CD14-positive monocyte (primary cell): ENCODE results near the gene SNX20. TPM values are rescaled to one million over a fixed set of nuclear protein-coding genes. Genes with fewer than 3 reads are reported as not detected.

Source experiments
- DNase-seq, 3 donors: peaks; one replicate each; pipeline ENCODE4 v3.0.0-alpha.2; 2011 to 2022
- H2AFZ ChIP-seq: 2 replicates; pipeline ENCODE4 v1.6.0; 2012; ENCODE audit warnings: mild to moderate bottlenecking, low read depth, low read length, inconsistent platforms; ENCODE audit not compliant: insufficient read depth, poor library complexity, severe bottlenecking
- H3K27ac ChIP-seq, 2 donors: 1 replicate in 1 of 2; 2 replicates in 1 of 2; pipeline ENCODE4 v1.5.1; 2012 to 2013; ENCODE audit warnings: low read length in 2 of 2, control low read depth in 1 of 2, inconsistent platforms in 1 of 2, low read depth in 1 of 2, mild to moderate bottlenecking in 1 of 2
- H3K27me3 ChIP-seq, 2 donors: one replicate each; pipeline versions ENCODE4 v1.6.0 to v1.6.1; 2011 to 2013; ENCODE audit warnings: low read length in 2 of 2; ENCODE audit not compliant: control insufficient read depth in 2 of 2, insufficient read depth in 2 of 2
- H3K36me3 ChIP-seq, 2 donors: replicated peaks in 1 of 2; 1 replicate in 1 of 2; 2 replicates in 1 of 2; pipeline versions ENCODE4 v1.5.1 to v1.6.1; 2012 to 2013; ENCODE audit warnings: low read length in 2 of 2, control low read depth in 1 of 2, inconsistent platforms in 1 of 2, mild to moderate bottlenecking in 1 of 2; ENCODE audit not compliant: insufficient read depth in 2 of 2, control insufficient read depth in 1 of 2
- H3K4me1 ChIP-seq, 2 donors: 1 replicate in 1 of 2; 2 replicates in 1 of 2; pipeline versions ENCODE4 v1.5.1 to v1.6.1; 2012 to 2013; ENCODE audit warnings: low read length in 2 of 2, control low read depth in 1 of 2, inconsistent platforms in 1 of 2, mild to moderate bottlenecking in 1 of 2, moderate library complexity in 1 of 2; ENCODE audit not compliant: insufficient read depth in 2 of 2, control insufficient read depth in 1 of 2
- H3K4me2 ChIP-seq: replicated peaks from 2 replicates; pipeline ENCODE3; 2012; ENCODE audit warnings: low read length, moderate library complexity, mild to moderate bottlenecking; ENCODE audit not compliant: poor library complexity, severe bottlenecking; ENCODE audit errors: extremely low read depth
- H3K4me3 ChIP-seq, 3 experiments: fragments of 200-600 bp in 1 of 3; sonication (generic) in 1 of 3; replicated peaks in 1 of 3; 1 replicate in 2 of 3; 2 replicates in 1 of 3; pipeline ENCODE4 v1.5.1; 2011 to 2013; ENCODE audit warnings: low read length in 3 of 3, mild to moderate bottlenecking in 3 of 3, control low read depth in 2 of 3, low read depth in 2 of 3, inconsistent platforms in 1 of 3, moderate library complexity in 1 of 3
- H3K79me2 ChIP-seq: 2 replicates; pipeline ENCODE4 v1.6.0; 2012; ENCODE audit warnings: mild to moderate bottlenecking, control low read depth, inconsistent platforms, low read length, moderate library complexity; ENCODE audit not compliant: insufficient read depth
- H3K9ac ChIP-seq: 2 replicates; pipeline ENCODE4 v1.6.0; 2017; ENCODE audit warnings: low read length, mild to moderate bottlenecking; ENCODE audit not compliant: insufficient read depth, poor library complexity, severe bottlenecking
- H3K9me3 ChIP-seq, 2 donors: replicated peaks in 1 of 2; 1 replicate in 1 of 2; 2 replicates in 1 of 2; pipeline versions ENCODE4 v1.5.1 to v1.6.1; 2012 to 2013; ENCODE audit warnings: low read length in 2 of 2, control low read depth in 1 of 2; ENCODE audit not compliant: control insufficient read depth in 1 of 2, insufficient read depth in 1 of 2
- H4K20me1 ChIP-seq: 2 replicates; pipeline ENCODE4 v1.6.0; 2012; ENCODE audit warnings: mild to moderate bottlenecking, low read length, control low read depth, moderate library complexity; ENCODE audit not compliant: insufficient read depth
- H3K27ac Mint-ChIP-seq, 7 donors: one replicate each; pipeline ENCODE4 v1.8.0; 2020; ENCODE audit warnings: mild to moderate bottlenecking in 7 of 7, mixed read lengths in 7 of 7, moderate library complexity in 6 of 7, inconsistent platforms in 2 of 7
- H3K27me3 Mint-ChIP-seq, 3 donors: one replicate each; pipeline ENCODE4 v1.8.0; 2021 to 2022; ENCODE audit warnings: low read depth in 3 of 3, mild to moderate bottlenecking in 3 of 3, mixed read lengths in 3 of 3, moderate library complexity in 3 of 3, inconsistent platforms in 1 of 3
- H3K36me3 Mint-ChIP-seq, 2 donors: one replicate each; pipeline ENCODE4 v1.8.0; 2020; ENCODE audit warnings: mixed read lengths in 2 of 2, inconsistent platforms in 1 of 2, mild to moderate bottlenecking in 1 of 2
- H3K4me1 Mint-ChIP-seq: one replicate; pipeline ENCODE4 v1.8.0; 2020; ENCODE audit warnings: mild to moderate bottlenecking, mixed read lengths
- H3K4me3 Mint-ChIP-seq, 2 donors: one replicate each; pipeline ENCODE4 v1.8.0; 2020; ENCODE audit warnings: mild to moderate bottlenecking in 2 of 2, mixed read lengths in 2 of 2, moderate library complexity in 1 of 2
- H3K9me3 Mint-ChIP-seq, 7 donors: one replicate each; pipeline ENCODE4 v1.8.0; 2020 to 2022; ENCODE audit warnings: mixed read lengths in 7 of 7, mild to moderate bottlenecking in 6 of 7, moderate library complexity in 6 of 7, inconsistent platforms in 2 of 7
- CTCF ChIP-seq: fragments of 200-600 bp; IDR thresholded peaks from one replicate; pipeline ENCODE4 v1.8.0; 2022; ENCODE audit warnings: antibody characterized with exemption, mild to moderate bottlenecking
- WGBS: methylation state at CpG from one replicate; pipeline ENCODE4 v1.1.5; 2013; ENCODE audit warnings: missing lambda C conversion rate; ENCODE audit not compliant: insufficient coverage; 5-methylcytosine and 5-hydroxymethylcytosine counted together
- intact Hi-C, 2 donors: fragments of 100-400 bp; cut with micrococcal nuclease; formaldehyde crosslinking; loops; one replicate each; pipeline versions ENCODE4 v1.15.0 to v1.15.1; 2023
- polyA plus RNA-seq, 3 donors: library from polyadenylated mRNA; depleted of rRNA in 1 of 3; unstranded in 2 of 3; stranded (reverse) in 1 of 3; fragments of 300-500 nt in 2 of 3; fragments of >200 nt in 1 of 3; fragmentation: Illumina TruSeq in 2 of 3; gene quantifications; 1 replicate in 2 of 3; 2 replicates in 1 of 3; pipeline ENCODE4 v1.2.3, GENCODE V29; 2012 to 2021

SNX20 gene
- polyA plus RNA-seq, 3 donors: 51.0 to 83.2 (median 52.0) TPM

- Mint-ChIP-seq H3K27ac (peak overlapping the region in 5 of 7 donors; percentile 11 to 71 (median 46)), H3K36me3 (peaks cover 68 to 92% of the 10 kb centered on the region in 2 donors), H3K4me3 (no peak overlapping the region), H3K4me1 (peaks cover 65% of the 10 kb centered on the region), H3K27me3 (no peaks in the 10 kb centered on the region), H3K9me3 (peaks cover 0 to 3% (median 0%) of the 10 kb centered on the region in 7 donors)
- Histone ChIP-seq H3K4me2 (no peak overlapping the region), H3K4me1 (peaks cover 50 to 65% of the 10 kb centered on the region in 2 donors), H3K36me3 (peaks cover 74 to 97% of the 10 kb centered on the region in 2 donors), H3K79me2 (peaks cover 93% of the 10 kb centered on the region), H3K27ac (peak overlapping the region in 1 of 2 donors; percentile 26), H3K9ac (no peak overlapping the region), H2AFZ (no peak overlapping the region), H3K4me3 (no peak overlapping the region), H3K9me3 (no peaks in the 10 kb centered on the region), H4K20me1 (peaks cover 99% of the 10 kb centered on the region), H3K27me3 (no peaks in the 10 kb centered on the region)
- intact Hi-C loops: no loop called here
- WGBS: 62% methylated on average over 4 of the region's 4 CpGs
- no peak for DNase-seq
- TF ChIP-seq CTCF: no peak
These were observed 36.0 kb upstream of the SNX20 start for GRCh38 chr16:50717091-50717490.

- Mint-ChIP-seq H3K9me3 (no peaks in the 10 kb centered on the region), H3K36me3 (peaks cover 69 to 94% of the 10 kb centered on the region in 2 donors), H3K4me1 (peaks cover 94% of the 10 kb centered on the region), H3K4me3 (peak overlapping the region; percentile 6 to 53), H3K27ac (peak overlapping the region; percentile 84 to 92 (median 86)), H3K27me3 (no peaks in the 10 kb centered on the region)
- WGBS: 0% methylated on average over 2 of the region's 4 CpGs
- Histone ChIP-seq H3K27me3 (no peaks in the 10 kb centered on the region), H3K27ac (peak overlapping the region; percentile 50 to 92), H3K79me2 (peaks cover 96% of the 10 kb centered on the region), H3K9me3 (no peaks in the 10 kb centered on the region), H3K4me2 (peak overlapping the region; percentile 51), H3K4me3 (peak overlapping the region in 1 of 3 experiments; percentile 44), H3K9ac (peak overlapping the region; percentile 10), H2AFZ (no peak overlapping the region), H3K36me3 (peaks cover 78 to 91% of the 10 kb centered on the region in 2 donors), H4K20me1 (peaks cover 87% of the 10 kb centered on the region), H3K4me1 (peaks cover 92 to 96% of the 10 kb centered on the region in 2 donors)
- no peak for TF ChIP-seq CTCF
- intact Hi-C loops: loop anchor here (5.0 kb wide), 2 partner anchors 36 to 41 kb away; no protein-coding TSS in a partner anchor
- DNase-seq: peak in 1 of 3 donors; percentile 60
These were observed 31.8 kb upstream of the SNX20 start for GRCh38 chr16:50712956-50713355.
